ENCODE measurements around the gene FRAT1.
A peak's percentile ranks its signal among the peaks of the same experiment; 100 is the strongest.

Gene FRAT1

DNA sequence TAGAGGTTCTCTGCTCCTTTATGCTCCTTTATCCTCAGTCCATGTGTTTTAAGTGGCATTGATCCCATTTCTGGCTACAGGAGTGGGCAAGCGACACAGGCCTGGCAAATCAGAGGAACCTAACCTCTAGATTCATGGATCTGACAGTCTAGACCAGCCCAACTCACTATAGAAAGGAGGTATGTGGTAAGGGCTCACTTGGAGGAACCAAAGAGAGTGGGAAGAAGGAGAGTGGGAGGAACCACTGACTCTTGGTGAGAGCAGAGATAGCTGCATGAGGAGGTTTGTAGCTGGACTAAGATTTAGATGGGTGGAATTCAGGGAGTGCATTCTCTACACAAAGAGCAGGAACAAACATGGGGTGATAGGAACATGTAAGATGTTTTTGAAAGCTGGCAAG, 11.6 kb upstream of the FRAT1 start:
- FAIRE-seq (no peak), DNase-seq (ENCODE audit: extremely low spot score, insufficient read length, low read depth) (no peak)

DNA sequence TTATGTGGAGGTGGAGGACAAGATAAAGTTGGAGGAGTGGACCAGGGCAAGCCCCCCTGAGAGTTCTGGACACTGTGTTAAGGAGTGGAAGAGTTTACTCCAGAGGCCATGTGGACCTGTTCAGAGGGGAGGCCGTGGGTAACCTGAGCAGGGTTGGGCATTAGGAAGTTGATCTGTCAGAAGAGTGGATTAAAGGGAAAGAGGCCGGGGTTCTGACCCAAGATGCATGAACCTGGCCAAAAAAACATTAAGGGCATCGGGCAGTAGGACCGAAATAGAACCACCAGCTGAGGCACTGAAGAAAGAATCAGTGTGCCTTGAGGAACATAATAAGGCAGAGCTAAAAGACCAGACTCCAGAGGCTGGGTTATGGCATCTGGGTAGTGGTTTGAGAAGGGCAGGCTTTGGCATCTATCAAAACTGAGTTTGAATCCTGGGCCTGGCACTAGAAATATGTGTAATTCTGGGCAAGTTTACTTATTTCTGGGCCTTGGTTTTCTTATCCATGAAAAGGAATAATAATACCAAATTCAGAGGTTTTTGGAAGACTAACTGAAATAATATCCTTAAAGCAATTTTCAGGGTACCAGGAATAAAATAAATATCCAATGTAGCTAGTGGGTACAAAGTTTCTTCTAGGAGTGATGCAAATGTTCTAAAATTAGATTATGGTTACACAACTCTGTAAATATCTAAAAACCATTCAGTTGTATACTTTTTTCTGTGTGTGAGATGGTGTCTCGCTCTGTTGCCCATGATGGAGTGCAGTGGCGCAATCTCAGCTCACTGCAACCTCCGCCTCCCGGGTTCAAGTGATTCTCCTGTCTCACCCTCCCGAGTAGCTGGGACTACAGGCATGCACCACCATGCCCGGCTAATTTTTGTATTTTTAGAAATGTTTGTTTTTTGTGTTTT, 10.9 kb upstream of the FRAT1 start:
- FAIRE-seq, result no peak
- DNase-seq (ENCODE audit: extremely low spot score, insufficient read length, low read depth), result no peak

DNA sequence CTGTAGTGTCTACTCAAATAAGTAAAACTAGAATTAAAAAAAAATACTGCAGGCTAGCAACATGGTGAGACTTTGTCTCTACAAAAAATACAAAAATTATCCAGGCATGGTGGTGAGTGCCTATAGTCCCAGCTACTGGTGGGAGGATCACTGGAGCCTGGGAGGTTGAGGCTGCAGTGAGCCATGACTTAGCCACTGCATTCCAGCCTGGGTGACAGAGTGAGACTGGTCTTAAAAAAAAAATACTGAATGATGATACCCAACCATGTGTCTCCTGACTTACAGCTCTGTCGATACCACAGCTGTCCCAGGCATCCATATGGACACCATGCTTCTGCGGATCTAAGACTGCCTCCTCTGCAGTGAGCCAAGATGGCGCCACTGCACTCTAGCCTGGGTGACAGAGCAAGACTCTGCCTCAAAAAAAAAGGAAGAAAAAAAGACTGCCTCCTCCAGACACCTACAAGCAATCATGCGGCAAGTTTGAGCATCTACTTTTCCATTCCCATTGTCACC, 7.9 kb upstream of the FRAT1 start:
- DNase-seq (ENCODE audit: extremely low spot score, insufficient read length, low read depth) (no peak), FAIRE-seq (no peak)

DNA sequence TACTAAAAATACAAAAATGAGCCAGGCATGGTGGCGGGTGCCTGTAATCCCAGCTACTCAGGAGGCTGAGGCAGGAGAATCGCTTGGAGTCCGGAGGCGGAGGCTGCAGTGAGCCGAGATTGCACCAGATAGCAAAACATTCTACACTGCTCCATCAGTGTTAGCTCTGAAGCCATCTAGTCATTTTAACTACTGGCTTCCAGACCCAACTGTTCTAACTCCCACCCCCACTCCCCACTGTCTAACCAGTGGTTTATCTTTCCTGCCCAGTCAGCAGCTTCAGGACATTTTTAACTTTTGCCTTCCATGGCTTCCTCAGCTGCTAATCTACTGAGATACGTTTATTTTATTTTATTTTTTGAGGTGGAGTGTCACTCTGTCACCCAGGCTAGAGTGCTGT, 6.2 kb upstream of the FRAT1 start:
- no peak for FAIRE-seq

DNA sequence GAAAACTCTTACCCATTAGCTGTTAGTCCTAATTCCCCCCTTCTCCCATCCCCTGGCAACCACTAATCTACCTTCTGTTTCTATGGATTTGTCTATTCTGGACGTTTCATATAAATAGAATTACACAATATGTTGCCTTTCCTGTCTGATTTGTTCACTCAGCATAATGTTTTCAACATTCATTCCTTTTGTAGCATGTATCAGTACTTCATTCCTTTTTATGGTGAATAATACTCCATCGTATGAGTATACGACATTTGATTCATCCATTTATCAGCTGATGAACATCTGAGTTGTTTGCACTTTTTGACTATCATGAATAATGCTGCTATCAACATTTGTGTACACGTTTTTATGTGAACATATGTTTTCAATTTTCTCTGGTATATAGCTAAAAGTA, 4.4 kb upstream of the FRAT1 start:
- no peak for FAIRE-seq
- DNase-seq (ENCODE audit: extremely low spot score, insufficient read length, low read depth), result no peak

More for the DNA sequence above, 6.2 kb upstream of the FRAT1 start:
- no peak for DNase-seq (ENCODE audit: extremely low spot score, insufficient read length, low read depth)

DNA sequence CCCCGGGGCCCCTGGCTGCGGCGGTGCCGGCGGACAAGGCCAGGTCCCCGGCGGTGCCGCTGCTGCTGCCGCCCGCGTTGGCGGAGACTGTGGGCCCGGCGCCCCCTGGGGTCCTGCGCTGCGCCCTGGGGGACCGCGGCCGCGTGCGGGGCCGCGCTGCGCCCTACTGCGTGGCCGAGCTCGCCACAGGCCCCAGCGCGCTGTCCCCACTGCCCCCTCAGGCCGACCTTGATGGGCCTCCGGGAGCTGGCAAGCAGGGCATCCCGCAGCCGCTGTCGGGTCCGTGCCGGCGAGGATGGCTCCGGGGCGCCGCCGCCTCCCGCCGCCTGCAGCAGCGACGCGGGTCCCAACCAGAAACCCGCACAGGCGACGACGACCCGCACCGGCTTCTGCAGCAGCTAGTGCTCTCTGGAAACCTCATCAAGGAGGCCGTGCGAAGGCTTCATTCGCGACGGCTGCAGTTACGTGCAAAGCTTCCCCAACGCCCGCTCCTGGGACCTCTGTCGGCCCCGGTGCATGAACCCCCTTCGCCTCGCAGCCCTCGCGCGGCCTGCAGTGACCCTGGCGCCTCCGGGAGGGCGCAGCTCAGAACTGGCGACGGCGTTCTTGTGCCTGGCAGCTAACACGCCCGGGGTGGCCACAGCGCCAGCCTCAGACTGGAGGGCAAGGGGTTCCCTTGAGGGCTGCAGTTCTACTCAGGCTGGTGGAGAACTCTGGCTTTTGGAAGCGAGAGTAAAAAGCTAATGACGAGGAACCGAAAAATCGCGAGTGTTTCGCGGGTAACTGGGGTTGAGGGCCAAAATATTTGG, 804 bp downstream of the FRAT1 start:
- FAIRE-seq (peak; percentile 29), DNase-seq (ENCODE audit: extremely low spot score, insufficient read length, low read depth) (no peak)

DNA sequence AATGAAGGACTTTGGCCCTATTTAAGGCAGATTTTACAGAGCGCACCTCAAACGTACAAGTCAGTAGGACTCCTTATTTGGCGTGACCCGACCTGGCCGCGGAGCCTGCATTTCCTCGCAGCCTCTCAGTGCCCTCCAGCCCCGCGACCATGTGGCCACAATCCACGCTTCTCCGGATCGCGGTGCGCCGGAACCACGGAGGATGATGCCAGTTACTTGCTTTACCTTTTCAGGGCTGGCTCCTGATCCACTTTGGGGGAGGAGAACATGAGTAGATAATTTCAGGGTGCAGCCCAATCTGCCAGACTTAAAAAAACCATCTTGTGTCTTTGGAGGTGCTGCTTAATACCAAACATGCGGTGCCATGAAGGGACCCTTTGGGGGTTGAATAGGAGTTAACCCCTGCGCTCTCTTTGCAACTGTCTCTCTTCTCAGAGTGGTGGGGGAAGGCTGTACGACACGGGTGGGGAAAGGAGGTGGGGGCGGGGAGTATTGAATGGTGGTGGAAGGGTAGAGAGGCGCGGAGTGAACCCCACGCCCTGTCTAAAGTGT, 1.5 kb downstream of the FRAT1 start:
- DNase-seq (ENCODE audit: extremely low spot score, insufficient read length, low read depth), result no peak
- FAIRE-seq, result no peak

DNA sequence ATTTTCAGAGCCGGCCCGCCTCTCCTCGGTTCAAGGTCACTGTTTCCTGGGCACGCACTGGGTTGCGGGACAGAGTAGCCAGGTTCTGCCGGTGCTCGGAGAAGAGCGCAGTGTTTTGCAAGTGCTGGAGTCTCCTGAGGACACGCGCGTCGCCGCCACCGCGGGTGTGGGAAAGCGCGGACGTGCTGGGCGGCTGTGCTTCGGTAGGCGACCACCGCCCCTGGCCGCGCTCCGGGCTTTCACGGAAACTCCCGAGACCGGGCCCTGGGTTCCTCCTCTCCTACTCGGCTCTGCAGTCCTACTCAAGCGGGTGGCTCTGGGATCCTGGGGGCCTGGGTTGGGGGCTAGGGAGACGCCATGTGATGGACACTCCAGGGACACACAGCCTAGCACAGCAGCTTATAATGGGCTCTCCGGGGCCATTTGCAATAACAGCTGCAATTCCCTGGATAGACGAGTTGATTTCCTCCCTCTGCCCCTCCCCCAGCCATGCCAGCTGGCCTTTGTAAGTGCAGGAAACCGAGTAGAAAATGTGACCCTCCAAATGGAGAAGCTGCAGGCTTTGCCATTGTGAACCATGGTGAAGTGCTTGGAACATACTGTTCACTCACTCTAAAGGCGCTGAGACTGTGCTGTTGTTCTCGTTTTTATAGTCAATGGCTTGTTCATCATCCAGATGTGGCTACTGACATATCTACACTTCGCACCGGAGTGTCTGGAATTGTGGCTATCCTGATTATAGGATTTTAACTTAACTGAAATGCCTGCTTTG, 2.1 kb downstream of the FRAT1 start:
- FAIRE-seq (no peak), DNase-seq (ENCODE audit: extremely low spot score, insufficient read length, low read depth) (no peak)

DNA sequence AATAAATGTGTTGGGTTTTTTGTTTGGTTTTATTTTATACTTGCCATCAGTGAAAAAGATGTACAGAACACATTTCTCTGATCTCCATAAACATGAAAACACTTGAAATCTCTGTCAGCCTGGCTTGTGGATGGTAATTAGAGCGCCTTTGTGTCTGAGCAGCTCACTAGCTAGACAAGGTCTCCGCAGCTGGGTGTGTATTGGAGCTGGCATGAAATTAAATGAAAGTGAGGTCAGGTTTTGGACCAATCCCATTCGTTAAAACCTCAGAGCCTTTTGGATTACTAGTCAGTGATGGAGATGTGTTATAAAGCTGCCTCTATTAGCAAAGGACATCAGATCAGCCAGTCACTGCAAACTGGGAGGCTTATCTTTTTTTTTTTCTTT, 2.7 kb downstream of the FRAT1 start:
- no peak for FAIRE-seq

DNA sequence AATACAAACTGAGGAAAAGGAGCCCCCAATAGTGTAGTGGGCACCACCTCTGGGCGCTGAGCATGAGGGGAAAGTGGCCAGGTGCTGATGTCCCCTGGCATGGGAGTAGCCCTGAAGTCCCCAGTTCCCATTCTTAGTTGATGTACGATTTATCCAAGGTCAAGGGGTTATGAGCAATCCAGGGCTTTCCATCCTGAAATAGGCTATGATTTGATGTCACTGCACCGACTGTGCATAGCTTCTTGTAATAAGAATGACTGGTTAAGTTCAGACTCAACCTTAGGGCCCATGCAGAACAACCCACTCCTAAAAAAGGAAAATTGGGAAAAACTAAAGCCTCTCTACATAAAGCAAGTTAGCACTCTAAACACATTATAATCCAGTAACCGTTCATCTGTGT, 4.4 kb downstream of the FRAT1 start:
- FAIRE-seq (no peak), DNase-seq (ENCODE audit: extremely low spot score, insufficient read length, low read depth) (no peak)

More for the DNA sequence above, 2.7 kb downstream of the FRAT1 start:
- DNase-seq (ENCODE audit: extremely low spot score, insufficient read length, low read depth), result no peak

DNA sequence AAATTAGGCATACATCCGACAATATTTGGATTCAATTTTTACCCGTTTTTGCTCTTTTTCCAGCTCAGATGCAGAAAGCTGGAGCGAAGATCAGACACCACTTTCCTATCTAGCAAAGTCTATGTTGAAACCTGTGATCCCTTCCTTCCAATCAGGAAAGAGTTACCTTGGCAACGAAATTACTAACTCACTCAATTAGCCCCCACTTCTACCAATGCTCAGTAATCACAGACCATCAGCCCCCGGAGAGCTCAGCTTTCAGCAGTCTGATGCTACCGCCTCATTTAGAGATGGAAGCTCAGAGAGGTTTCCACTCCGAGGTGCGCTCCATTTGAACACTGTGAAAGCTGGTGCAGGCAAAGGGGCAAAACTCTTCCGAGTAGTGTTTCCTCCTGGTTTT, 6.7 kb downstream of the FRAT1 start:
- DNase-seq (ENCODE audit: extremely low spot score, insufficient read length, low read depth) (no peak), FAIRE-seq (no peak)

DNA sequence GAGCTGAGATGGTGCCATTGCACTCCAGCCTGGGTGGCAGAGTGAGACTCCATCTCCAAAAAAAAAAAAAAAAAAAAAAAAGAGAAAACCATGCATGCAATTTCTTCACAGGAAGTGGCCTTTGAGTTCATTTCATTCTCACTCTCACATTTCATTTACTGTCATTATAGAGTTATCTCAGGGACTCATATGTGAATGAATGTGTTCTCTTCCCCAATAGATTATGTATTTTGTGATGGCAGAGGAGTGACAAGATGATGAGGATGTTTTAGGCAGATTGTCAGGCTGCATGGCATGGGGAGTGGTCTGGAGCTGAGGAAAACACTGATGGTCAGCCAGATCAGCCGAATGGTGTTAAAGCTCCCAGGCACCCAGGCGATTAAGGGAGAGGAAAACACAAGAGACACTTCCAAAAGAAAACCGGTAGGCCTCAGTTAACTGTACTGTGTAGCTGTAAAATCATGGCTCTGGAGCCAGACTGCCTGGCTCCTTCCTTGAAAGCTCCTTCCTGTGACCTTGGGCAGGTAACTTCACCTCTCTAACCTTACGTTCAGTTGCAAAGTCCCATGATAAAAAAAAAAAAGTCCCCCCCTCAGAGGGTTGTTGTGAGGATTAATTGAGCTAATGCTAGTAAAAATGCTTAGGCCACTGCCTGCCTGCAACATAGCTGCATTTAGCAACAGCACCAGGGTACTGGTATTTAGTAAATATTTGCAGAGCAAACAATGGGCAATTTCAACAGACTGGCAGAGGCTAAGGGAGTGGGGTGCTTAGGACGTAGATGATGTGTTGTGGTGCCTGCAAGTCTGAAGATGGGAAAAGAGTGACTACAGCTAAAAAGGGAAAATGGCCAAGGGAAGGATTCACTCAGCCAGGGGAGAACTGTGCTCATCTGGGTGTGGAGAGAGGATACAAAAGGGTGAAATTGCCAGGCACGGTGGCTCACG, 8.6 kb downstream of the FRAT1 start:
- no peak for DNase-seq (ENCODE audit: extremely low spot score, insufficient read length, low read depth)
- no peak for FAIRE-seq

DNA sequence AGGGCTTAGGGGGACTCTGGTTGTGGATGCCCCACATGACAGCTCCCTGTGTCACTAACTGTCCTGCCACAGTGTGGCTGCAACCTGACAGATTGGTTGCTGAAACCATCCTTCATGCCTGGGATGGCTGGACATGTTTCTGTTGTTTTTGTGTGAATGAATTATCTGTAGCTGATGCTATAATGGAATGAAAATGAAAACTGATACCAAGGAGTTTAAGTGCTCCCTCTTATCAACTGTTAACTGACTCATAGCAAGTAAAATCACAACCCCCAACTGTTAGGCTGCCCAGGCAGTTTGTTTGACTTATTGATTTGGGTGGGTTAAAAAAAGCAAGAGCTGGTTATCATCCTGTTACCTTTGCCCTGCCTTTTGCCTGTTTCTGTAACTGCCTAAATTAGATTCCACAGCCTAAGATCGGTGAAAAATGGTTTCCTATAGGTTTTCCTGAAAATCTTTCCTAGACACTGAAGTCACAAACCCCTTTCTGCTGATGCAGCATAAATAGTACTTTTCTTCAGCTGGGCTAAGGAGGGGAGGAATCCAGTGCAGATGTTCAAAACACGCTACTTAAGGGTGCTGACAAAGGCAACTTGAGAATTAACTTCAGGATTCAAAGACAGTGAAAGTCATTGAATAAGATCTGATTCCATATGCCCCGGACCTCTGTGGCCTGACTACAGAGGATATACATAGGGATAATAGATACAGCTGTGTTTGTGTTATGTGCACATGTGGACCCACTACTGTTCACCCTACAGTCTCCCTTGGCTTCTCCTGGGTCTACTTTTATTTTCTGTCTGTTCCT, 9.8 kb downstream of the FRAT1 start:
- DNase-seq (ENCODE audit: extremely low spot score, insufficient read length, low read depth) (no peak), FAIRE-seq (no peak)

DNA sequence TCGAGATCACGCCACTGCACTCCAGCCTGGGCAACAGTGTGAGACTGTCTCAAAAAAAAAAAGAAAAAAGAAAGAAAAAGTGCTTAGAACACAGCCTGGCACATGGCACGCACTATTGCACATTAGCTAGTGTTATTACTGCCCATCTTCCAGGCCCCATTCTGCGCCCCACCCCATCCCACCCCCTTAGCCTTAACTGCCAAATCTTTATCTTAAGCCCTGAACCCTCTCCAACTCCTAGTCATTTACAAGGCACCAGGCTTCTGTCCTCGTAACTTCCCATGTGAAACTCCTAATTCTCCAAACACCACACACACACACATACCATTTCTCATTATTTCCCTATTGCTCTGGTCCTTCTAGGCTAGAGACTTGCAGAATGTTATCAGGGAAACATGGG, 10.7 kb downstream of the FRAT1 start:
- no peak for DNase-seq (ENCODE audit: extremely low spot score, insufficient read length, low read depth)
- no peak for FAIRE-seq

DNA sequence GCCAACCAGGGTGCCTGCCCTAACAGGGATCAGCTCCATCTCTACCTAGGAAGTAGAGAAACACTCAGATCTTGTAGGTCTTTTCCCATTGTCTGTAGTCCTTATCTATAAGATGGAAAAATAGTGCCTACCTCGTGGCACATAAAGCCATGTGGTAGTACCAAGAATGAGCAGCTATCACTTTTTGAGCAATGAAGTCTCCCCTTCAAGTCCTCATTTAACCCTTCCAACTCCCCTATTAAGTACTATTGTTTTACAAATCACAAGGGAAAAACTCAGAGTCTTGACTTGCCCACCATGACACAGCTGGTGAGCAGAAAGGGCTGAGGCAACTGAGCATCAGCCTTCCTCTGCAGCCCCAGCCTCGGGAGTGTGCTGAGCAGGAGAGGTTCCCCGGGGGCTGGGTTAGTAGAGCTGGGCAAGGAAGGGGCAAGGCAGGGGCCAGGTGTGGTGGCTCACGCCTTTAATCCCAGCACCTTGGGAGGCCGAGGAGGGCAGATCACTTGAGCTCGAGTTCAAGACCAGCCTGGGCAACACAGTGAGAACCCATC, 12.2 kb downstream of the FRAT1 start:
- FAIRE-seq (no peak), DNase-seq (ENCODE audit: extremely low spot score, insufficient read length, low read depth) (no peak)

DNA sequence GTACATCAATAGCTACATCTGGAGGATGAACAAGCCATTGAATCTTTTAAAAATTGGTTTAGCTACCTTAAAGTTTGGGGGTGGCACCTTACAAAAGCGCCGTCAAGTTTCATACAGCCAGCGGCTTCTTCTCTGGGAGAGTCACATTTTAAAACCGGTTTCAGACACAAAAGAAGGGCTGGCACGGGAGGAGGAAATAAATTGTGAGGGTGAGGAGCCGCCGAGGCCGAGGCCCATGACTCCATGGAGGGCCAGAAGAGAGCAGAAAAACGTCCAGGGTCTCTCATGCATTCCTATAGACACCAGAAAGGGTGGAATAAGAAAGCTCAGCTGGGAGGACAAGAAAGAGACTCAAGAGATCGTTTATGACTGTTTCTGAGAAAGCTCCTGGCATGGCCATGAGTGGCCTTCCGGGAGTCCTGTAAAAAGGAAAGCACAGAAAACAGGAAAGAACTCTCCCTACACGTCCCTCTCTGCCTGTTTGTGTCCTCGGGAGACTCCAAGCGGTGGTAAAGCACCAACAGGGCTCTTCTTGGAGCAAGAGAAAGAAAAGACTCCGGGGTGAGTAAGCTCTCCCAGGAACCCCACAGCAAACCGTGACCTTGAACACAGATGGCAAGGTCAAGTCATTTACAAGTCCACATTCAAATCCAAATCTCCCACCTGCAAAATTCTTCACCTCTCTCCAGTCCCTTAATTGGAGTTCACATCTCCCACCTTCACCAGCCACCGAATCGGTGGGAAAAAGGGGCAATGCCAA, 13.7 kb downstream of the FRAT1 start:
- no peak for FAIRE-seq
- DNase-seq (ENCODE audit: extremely low spot score, insufficient read length, low read depth), result no peak

DNA sequence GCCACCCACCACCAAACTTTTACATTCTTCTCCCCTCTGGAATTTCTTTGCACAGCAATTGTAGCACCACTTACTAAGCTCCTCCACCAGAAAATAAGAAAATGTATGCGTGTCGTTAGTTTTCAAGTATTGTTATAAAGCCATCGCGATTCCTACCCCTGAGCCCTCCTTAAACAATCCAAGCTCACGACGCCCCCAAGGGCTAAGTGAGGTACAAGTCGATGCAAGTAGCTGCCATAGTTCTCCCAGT, 14.2 kb downstream of the FRAT1 start:
- no peak for FAIRE-seq
- DNase-seq (ENCODE audit: extremely low spot score, insufficient read length, low read depth), result no peak
